NCI-H2196 (cell line): ENCODE measurements around the gene LY6G5C.

Experiments used
- DNase-seq: peaks from one replicate; lab custom pipeline; 2025; ENCODE audit not compliant: unreplicated experiment; lab: John Stamatoyannopoulos, UW

LY6G5C gene

GRCh38 chr6:31642798-31643570, 37.9 kb downstream of the LY6G5C start:
- DNase-seq = no peak

GRCh38 chr6:31641370-31641769, 39.5 kb downstream of the LY6G5C start:
- no peak for DNase-seq

- no peak for DNase-seq
Measured at GRCh38 chr6:31640612-31641011, 40.3 kb downstream of the LY6G5C start.

GRCh38 chr6:31639449-31639861, 41.4 kb downstream of the LY6G5C start:
- DNase-seq = no peak

GRCh38 chr6:31639043-31639442, 41.8 kb downstream of the LY6G5C start:
- no peak for DNase-seq

GRCh38 chr6:31636698-31637596, 43.9 kb downstream of the LY6G5C start:
- DNase-seq = no peak

GRCh38 chr6:31634969-31635575, 45.8 kb downstream of the LY6G5C start:
- no peak for DNase-seq

- DNase-seq = no peak
Measured at GRCh38 chr6:31634131-31634530, 46.7 kb downstream of the LY6G5C start.

GRCh38 chr6:31633447-31633846, 47.4 kb downstream of the LY6G5C start:
- DNase-seq = no peak

- no peak for DNase-seq
Measured at GRCh38 chr6:31632279-31632946, 48.5 kb downstream of the LY6G5C start.

- no peak for DNase-seq
Measured at GRCh38 chr6:31631681-31632278, 49.1 kb downstream of the LY6G5C start.

GRCh38 chr6:31631209-31631608, 49.7 kb downstream of the LY6G5C start:
- no peak for DNase-seq

GRCh38 chr6:31630177-31630934, 50.5 kb downstream of the LY6G5C start:
- no peak for DNase-seq

GRCh38 chr6:31629014-31629413, 51.9 kb downstream of the LY6G5C start:
- no peak for DNase-seq

- no peak for DNase-seq
Measured at GRCh38 chr6:31627690-31628287, 53.1 kb downstream of the LY6G5C start.

GRCh38 chr6:31626952-31627351, 53.9 kb downstream of the LY6G5C start:
- DNase-seq = no peak
